ENCODE data around the gene CPEB3. TPM values are rescaled to one million over a fixed set of nuclear protein-coding genes. Genes with fewer than 3 reads are reported as not detected.

CPEB3 gene
- total and polyA plus RNA-seq, 9 donors: 2.3 to 6.6 (median 5.6) TPM

DNA sequence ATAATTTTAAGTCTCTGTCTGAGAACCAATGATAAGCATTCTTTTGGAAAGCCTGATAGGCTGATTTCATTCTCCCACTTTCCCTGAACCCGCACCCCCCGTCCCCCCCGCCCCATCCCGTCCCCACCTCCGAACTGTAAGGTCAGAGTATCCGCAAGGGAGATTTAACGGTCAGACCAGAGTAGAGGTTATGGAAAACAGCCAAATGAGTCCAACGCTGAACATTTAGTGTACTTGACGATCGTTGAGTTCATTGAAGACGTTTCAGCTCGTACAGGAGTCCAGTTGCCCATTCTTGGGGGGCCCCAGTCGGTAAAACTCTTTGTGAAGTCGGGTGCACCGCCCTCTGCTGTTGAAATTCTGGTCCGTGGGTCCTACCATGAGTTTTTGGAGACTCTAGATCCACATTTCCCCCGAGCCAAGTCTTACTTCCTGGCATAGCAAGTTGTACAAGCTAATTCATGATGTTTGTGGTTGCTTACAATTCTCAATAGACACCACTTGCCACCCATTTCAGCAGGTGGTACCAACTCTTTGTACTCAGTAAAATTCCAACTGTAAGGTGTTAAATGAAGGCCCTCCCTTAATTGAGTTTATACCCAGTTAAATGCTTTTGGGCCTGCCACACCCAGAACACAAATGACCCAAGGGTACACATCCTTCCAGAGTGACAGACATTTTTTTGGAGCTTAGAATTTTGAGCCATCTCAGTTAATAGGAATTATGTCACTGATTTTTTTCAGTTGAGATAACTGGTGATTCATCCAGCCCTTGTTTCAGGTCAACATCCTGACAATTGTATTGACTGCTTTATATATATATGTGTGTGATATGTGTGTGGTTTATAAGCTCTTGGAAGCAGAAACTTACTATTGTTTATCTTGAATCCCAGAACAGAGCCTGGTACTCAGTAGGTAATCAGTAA is 1.3 kb upstream of the CPEB3 start:
- 0 to 2% (median 1%) methylated on average over 17 of the region's 17 CpGs for WGBS, 3 donors
- no peaks in the 10 kb centered on the region for H3K27me3 ChIP-seq
- peak overlapping the region; percentile 80 for H3K4me3 ChIP-seq
- intact Hi-C loops (cut with DNase I): loop anchor here in 1 of 4 donors (5.0 to 10.0 kb wide), 2 partner anchors 143 to 205 kb away; no protein-coding TSS in a partner anchor
- H3K9me3 ChIP-seq: no peaks in the 10 kb centered on the region
- DNase-seq: peak; percentile 35 to 62 (median 51)
- peak overlapping the region; percentile 86 to 93 for H3K27ac ChIP-seq
- no peak for TF ChIP-seq EP300 (IDR thresholded peaks at IDR 0.05)
- TF ChIP-seq, protein P1, sequence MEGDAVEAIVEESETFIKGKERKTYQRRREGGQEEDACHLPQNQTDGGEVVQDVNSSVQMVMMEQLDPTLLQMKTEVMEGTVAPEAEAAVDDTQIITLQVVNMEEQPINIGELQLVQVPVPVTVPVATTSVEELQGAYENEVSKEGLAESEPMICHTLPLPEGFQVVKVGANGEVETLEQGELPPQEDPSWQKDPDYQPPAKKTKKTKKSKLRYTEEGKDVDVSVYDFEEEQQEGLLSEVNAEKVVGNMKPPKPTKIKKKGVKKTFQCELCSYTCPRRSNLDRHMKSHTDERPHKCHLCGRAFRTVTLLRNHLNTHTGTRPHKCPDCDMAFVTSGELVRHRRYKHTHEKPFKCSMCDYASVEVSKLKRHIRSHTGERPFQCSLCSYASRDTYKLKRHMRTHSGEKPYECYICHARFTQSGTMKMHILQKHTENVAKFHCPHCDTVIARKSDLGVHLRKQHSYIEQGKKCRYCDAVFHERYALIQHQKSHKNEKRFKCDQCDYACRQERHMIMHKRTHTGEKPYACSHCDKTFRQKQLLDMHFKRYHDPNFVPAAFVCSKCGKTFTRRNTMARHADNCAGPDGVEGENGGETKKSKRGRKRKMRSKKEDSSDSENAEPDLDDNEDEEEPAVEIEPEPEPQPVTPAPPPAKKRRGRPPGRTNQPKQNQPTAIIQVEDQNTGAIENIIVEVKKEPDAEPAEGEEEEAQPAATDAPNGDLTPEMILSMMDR (IDR thresholded peaks at IDR 0.05): peak in 2 of 3 donors; percentile 16 to 25
- TF ChIP-seq POLR2A (IDR thresholded peaks at IDR 0.05): no peak
- peaks cover 3% of the 10 kb centered on the region for H3K4me1 ChIP-seq (ENCODE audit: insufficient read depth)
- H3K36me3 ChIP-seq: no peaks in the 10 kb centered on the region

GRCh38 chr10:92291616-92291865 is 663 bp upstream of the CPEB3 start:
- no peak for DNase-seq
- intact Hi-C loops (cut with DNase I): loop anchor here in 1 of 4 donors (5.0 to 10.0 kb wide), 2 partner anchors 143 to 204 kb away; no protein-coding TSS in a partner anchor
- 0% methylated on average over 10 of the region's 10 CpGs for WGBS, 3 donors
- H3K36me3 ChIP-seq: no peaks in the 10 kb centered on the region
- H3K27me3 ChIP-seq: no peaks in the 10 kb centered on the region
- TF ChIP-seq, protein P1 (IDR thresholded peaks at IDR 0.05): no peak
- TF ChIP-seq EP300 (IDR thresholded peaks at IDR 0.05) (no peak), POLR2A (IDR thresholded peaks at IDR 0.05) (no peak)
- no peaks in the 10 kb centered on the region for H3K9me3 ChIP-seq
- H3K27ac ChIP-seq: peak overlapping the region; percentile 86 to 93
- H3K4me1 ChIP-seq (ENCODE audit: insufficient read depth): peaks cover 3% of the 10 kb centered on the region
- peak overlapping the region; percentile 80 for H3K4me3 ChIP-seq

- H3K36me3 ChIP-seq: no peaks in the 10 kb centered on the region
- H3K4me1 ChIP-seq (ENCODE audit: insufficient read depth): peaks cover 3% of the 10 kb centered on the region
- H3K27ac ChIP-seq: peak overlapping the region; percentile 86 to 93
- no peaks in the 10 kb centered on the region for H3K9me3 ChIP-seq
- peak overlapping the region; percentile 80 for H3K4me3 ChIP-seq
- no peaks in the 10 kb centered on the region for H3K27me3 ChIP-seq
- DNase-seq: peak in 3 of 5 donors; percentile 22 to 60 (median 34)
- no peak for TF ChIP-seq POLR2A (IDR thresholded peaks at IDR 0.05)
- intact Hi-C loops (cut with DNase I): loop anchor here in 1 of 4 donors (5.0 to 10.0 kb wide), 2 partner anchors 145 to 203 kb away; no protein-coding TSS in a partner anchor
- WGBS, 3 donors: 0 to 1% (median 1%) methylated on average over 33 of the region's 33 CpGs
Measured at GRCh38 chr10:92290076-92290836, 622 bp downstream of the CPEB3 start.

DNA sequence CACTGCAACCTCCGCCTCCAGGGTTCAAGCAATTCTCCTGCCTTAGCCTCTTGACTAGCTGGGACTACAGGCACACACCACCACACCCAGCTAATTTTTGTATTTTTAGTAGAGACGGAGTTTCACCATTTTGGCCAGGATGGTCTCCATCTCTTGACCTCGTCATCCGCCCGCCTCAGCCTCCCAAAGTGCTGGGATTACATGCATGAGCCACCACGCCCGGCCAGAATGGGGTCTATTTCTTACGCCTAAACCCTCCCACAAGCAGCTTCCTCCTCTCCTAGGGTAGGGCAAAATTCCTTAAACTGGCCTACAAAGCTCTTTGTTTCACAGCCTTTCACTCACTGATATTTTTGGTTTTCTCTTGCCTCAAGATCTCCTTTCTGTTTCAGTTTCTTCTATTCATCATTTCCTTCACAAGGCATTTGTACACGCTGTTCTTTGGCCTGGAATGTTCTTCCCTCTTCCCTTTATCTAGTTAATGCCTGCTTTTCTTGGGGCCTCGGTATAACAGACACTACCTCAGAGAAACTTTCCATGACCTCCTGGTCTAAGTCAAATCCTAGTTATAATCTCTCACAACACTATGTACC is 6.7 kb downstream of the CPEB3 start:
- H3K27me3 ChIP-seq: no peaks in the 10 kb centered on the region
- peak overlapping the region in 1 of 2 donors; percentile 39 for H3K27ac ChIP-seq
- H3K4me1 ChIP-seq (ENCODE audit: insufficient read depth): peaks cover 1% of the 10 kb centered on the region
- H3K36me3 ChIP-seq: no peaks in the 10 kb centered on the region
- H3K4me3 ChIP-seq: no peak overlapping the region
- TF ChIP-seq EP300 (IDR thresholded peaks at IDR 0.05) (no peak), POLR2A (IDR thresholded peaks at IDR 0.05) (no peak)
- TF ChIP-seq, protein P1 (IDR thresholded peaks at IDR 0.05): no peak
- WGBS, 3 donors: 59 to 68% (median 61%) methylated on average over 10 of the region's 10 CpGs
- DNase-seq: no peak
- intact Hi-C loops (cut with DNase I): loop anchor here in 1 of 4 donors (10.0 kb wide), 1 partner anchor 49 kb away; no protein-coding TSS in a partner anchor
- no peaks in the 10 kb centered on the region for H3K9me3 ChIP-seq

All from ovary (tissue), 9 donors.